NCI-H1092 (cell line): ENCODE results near the gene NRIP2.

Experiments used
- DNase-seq: peaks from one replicate; lab custom pipeline; 2025; lab: John Stamatoyannopoulos, UW

Gene NRIP2

GRCh38 chr12:2804393-2805142 lies 30.3 kb downstream of the NRIP2 start:
- DNase-seq: no peak

DNA sequence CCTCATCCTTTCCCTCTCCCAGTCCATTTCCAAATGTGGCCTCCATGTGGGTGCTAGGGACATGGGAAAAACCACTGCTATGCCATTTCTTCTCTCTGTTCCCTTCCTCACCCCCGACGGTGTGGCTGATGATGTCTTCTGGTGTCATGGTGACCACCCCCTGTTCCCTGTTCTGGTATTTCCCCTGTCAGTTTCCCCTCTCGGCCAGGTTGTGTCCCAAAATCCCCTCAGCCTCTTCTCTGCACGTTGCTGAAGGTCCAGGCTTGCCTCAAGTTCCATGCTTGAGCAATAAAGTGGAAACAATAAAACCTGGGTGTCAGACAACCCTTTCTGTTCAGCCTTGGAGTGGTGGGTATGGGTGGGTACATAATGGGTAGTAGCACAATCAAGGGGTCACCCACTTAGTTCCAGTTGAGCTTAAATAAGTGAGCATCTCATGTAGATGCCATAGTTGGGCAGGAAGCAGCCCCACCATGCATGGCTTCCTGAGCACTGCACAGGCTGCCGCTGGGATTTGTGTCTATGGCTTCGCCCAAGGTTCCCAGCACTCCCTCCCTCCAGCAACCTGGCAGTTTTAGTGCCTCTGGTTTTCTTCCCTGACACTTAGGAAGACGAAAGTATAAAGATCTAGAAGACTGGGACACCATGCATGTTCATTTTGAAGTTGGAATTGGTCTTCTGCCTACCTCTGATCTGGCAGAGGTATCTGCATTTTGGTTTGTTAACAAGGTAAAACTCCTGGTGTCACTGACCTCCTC lies 31.0 kb downstream of the NRIP2 start:
- no peak for DNase-seq

GRCh38 chr12:2801044-2801783 lies 33.6 kb downstream of the NRIP2 start:
- no peak for DNase-seq

- DNase-seq: no peak
Observed at GRCh38 chr12:2800046-2800570, 34.7 kb downstream of the NRIP2 start.

DNA sequence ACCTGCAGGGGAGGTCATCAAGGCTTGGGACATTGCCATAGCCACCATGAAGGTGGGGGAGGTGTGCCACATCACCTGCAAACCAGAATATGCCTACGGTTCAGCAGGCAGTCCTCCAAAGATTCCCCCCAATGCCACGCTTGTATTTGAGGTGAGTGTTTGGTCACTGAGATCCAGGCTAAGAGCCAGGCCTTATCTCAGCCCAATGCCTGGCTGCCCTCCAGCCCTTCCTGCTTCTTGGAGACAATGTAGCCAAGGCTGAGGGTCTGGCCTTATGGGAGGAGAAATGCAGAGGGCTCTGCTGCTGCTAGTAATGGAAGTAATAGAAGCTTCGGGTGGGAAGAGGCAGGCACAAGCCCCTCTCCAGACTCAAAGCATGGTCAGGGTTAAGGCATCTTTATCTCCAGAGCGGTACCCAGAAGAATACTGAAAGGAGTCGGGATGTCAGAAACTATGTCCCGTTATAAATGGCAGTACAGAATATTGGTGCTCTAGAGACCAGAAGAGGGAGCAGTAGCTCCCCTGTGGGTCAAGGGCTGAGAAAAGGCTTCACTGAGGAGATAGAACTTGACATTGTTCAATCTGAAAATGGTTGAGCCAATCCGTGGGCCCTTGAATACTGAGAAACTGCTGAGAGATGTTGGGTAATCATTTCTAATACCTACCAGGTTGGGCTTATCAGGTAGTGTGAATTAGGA lies 37.0 kb downstream of the NRIP2 start:
- no peak for DNase-seq

DNA sequence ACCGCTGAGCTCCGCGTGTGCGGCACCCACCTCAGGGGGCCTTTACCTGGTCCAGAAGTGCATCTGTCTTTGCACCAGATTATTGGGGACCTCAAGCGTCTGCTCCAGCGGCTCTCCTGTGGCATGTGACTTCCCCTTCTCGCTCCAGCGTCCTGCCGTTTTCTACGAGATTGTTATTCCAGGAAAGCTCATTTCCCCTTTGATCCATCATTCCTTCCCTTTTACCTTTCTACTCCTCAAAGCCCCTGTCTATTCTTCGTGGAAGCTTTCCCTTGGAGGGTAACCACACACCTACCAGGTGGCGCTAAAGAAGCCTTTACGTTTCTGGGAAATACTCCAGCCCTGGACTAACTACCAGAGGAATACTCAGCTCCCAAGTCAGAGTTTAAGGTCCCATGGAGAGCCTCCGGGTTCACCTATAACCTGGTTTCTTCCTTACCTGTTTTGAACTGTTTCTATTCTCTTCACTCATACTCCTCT lies 38.6 kb downstream of the NRIP2 start:
- DNase-seq: no peak

DNA sequence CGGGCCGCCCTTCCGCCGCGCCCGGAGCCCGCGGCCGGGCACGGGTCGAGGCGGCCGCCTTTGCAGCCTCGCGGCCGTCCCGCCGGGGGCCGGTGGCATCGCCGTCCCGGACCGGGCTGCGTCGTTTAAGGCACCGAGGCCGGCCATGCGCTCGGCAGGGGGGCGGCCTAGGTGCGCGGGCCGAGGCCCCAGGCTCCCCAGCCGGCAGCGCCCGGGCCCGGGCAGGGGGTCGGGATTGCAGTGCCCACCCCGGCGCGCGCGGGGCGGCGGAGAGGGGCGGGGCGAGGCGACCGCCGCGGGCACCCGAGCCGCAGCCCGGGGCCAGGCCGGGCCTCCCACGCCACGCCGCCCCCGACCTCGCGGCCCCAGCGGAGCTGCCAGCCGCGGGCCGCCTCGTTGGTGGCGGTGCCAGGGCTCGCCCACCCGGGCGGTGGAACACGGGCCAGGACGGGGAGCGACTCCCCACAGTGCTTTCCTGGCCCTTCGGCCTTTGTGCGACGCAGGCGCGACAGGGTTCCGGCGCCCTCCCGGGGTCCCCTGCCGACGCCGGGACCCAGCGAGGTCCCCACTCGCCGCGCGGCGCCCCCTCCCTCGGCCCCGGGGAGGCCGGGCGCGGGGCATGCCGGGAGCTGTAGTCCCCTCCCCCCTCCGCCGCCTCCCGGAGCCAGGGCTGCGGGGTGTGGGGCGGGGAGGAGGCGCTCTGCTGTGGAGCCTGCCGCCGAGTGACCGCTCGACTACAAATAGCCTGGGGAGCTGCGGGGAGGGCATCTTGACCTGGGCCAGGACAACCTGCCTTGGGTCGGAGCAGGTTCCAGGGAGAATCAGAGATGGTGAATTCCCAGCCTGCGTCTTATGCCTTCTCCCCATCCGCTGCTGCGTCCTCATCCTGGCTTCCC lies 39.3 kb downstream of the NRIP2 start:
- DNase-seq: peak; percentile 55

- DNase-seq: peak; percentile 76
Observed at GRCh38 chr12:2794736-2795289, 40.0 kb downstream of the NRIP2 start, which contains the start of gene FKBP4. FKBP4 (plus strand) TSS chr12:2794970; CDS start chr12:2795140, 170 bp downstream.

DNA sequence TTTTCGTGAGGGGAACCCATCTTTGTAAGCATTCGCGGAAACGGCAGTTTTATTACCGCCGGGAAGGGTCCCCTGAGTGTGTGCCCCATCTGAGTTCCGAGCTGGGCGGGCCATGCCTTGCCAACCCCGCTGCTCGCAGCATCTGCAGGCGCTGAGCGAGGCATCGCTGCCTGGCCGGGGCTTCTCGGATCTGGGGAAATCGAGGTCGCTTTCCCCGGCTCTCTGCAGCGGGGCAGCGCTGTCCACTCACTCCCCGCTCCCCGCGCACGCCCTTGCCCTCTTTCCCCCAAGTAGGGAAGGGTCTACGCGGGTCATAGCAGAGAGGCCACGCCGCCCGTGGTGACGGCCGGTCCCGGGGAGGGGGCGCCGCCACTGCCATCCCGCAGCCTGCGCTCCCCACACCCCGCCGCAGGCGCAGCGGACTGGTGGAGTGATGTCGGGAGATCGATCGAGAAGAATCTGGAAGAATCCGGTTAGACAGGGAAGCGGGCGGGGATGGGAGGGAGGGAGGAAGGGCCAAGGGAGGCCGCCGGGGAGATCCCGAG lies 40.6 kb downstream of the NRIP2 start:
- peak; percentile 37 for DNase-seq

- DNase-seq: no peak
Observed at GRCh38 chr12:2793561-2793960, 41.3 kb downstream of the NRIP2 start.

- DNase-seq: no peak
Observed at GRCh38 chr12:2792671-2793500, 41.9 kb downstream of the NRIP2 start.

GRCh38 chr12:2791089-2791488 lies 43.7 kb downstream of the NRIP2 start:
- DNase-seq: no peak

- DNase-seq: no peak
Observed at GRCh38 chr12:2785017-2785416, 49.8 kb downstream of the NRIP2 start.

DNA sequence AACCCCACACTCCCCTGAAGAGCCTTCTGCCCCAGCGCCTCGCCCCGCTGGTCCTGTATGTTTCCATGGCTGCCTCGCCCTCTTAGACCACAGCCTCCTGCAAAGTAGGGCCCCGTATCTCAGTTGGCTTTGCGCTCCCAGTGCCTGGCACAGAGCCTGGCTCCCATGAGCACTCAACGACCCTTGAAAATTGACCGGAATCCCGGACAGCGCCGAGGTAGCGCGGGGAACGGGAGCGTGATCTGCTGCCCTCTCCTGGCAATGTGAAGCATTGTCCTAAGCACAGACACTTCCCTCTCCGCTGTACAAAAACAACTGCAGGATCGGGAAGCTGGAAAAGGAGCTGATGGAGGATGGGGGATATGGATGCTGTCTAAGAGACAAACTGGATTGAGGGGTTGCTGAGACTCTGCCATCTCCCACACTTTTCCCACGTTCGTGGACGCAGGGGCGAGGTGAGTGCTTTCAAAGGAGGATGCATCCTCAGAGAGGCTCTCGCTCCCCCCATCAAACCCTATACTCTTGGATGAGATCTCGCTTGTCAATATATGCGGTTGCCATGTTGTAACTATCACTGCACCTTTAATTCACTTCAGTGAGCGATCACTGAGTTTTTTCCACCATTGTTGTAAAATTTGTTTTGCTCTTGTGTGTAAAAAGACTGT lies 50.8 kb downstream of the NRIP2 start:
- peak; percentile 79 for DNase-seq

- no peak for DNase-seq
Observed at GRCh38 chr12:2779281-2779680, 55.6 kb downstream of the NRIP2 start.

DNA sequence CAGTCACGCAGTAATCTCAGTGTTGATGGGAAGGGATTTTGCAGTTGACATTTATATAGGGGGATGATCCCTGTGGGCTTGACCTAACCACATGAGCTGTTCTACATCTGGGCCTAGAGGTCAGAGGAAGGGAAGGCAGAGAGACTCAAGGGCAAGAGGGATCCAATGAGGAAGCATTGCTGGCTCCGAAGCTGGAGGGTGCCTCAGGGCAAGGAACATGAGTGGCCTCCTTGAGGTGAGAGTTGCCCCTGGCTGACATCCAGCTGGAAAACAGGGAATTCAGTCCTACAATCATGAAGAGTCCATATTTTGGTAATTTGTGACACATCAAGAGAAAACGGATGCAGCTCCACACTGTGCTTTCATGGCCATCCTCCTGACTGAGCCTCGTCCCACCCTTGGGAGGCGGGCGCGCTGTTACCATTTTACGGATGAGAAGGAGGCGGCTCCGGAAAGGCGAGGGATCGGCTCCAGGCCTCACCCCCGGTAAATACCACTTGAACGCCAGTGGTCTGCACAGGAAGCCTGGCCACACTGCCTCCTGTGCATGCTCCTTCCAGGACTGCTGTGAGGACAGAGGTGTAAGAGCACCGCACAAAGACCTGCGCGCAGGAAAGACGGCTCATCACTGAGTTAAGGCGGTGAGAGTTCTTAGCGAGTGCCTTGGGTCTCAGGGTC lies 58.6 kb downstream of the NRIP2 start:
- DNase-seq: no peak

GRCh38 chr12:2775431-2775830 lies 59.4 kb downstream of the NRIP2 start:
- DNase-seq: no peak
